Upper lobe of left lung (tissue), 6 donors: ENCODE measurements around the gene PTPRD. TPM values are rescaled to one million over a fixed set of nuclear protein-coding genes. Genes with fewer than 3 reads are reported as not detected.

Experiments
- ATAC-seq, 2 donors: fragments of 200-7000 bp; cut with Tn5 transposase; one replicate each; pipeline ENCODE4 v1.9.1; 2022; ENCODE audit warnings: mild to moderate bottlenecking in 2 of 2, moderate library complexity in 2 of 2; ENCODE audit not compliant: low FRiP score in 2 of 2
- DNase-seq, 2 donors: peaks; one replicate each; pipeline ENCODE4 v3.0.0-alpha.2; 2019 to 2020
- H3K27ac ChIP-seq, 4 donors: fragments of 200-600 bp; sonication (generic); one replicate each; pipeline ENCODE4 v1.5.1; 2016 to 2019
- H3K27me3 ChIP-seq, 4 donors: fragments of 200-600 bp; sonication (generic); one replicate each; pipeline ENCODE4 v1.5.1; 2017 to 2019
- H3K36me3 ChIP-seq, 4 donors: fragments of 200-600 bp; sonication (generic); one replicate each; pipeline ENCODE4 v1.5.1; 2016 to 2019
- H3K4me1 ChIP-seq, 4 donors: fragments of 200-600 bp; sonication (generic); one replicate each; pipeline ENCODE4 v1.5.1; 2018 to 2019
- H3K4me3 ChIP-seq, 4 donors: fragments of 200-600 bp; sonication (generic); one replicate each; pipeline ENCODE4 v1.5.1; 2017 to 2019; ENCODE audit warnings: mild to moderate bottlenecking in 2 of 4, moderate library complexity in 1 of 4
- H3K9me3 ChIP-seq, 4 donors: fragments of 200-600 bp; sonication (generic); one replicate each; pipeline ENCODE4 v1.5.1; 2018 to 2019
- CTCF ChIP-seq, 6 experiments: fragments of 450-650 bp in 4 of 6; fragments of 200-600 bp in 2 of 6; sonication (generic) in 2 of 6; IDR thresholded peaks; one replicate each; pipeline ENCODE4 v1.5.1; 2016 to 2019; ENCODE audit warnings: antibody characterized with exemption in 6 of 6
- EP300 ChIP-seq, 4 donors: sonication (generic); formaldehyde crosslinking; IDR thresholded peaks; one replicate each; pipeline ENCODE4 v1.5.1; 2017; ENCODE audit warnings: antibody characterized with exemption in 4 of 4, control low read depth in 2 of 4
- POLR2A ChIP-seq, 4 donors: fragments of 450-650 bp; IDR thresholded peaks; one replicate each; pipeline ENCODE4 v1.5.1; 2016 to 2017; ENCODE audit warnings: antibody characterized with exemption in 4 of 4, mild to moderate bottlenecking in 2 of 4
- POLR2AphosphoS5 ChIP-seq, 2 donors: sonication (generic); formaldehyde crosslinking; IDR thresholded peaks; one replicate each; pipeline ENCODE4 v1.5.1; 2017; ENCODE audit warnings: antibody characterized with exemption in 2 of 2
- WGBS, 2 donors: methylation state at CpG; one replicate each; pipeline ENCODE4 v1.1.5; 2017 to 2018; 5-methylcytosine and 5-hydroxymethylcytosine counted together
- total RNA-seq, 6 donors: library from RNA; depleted of rRNA in 4 of 6; stranded (reverse); fragments of >200 nt in 4 of 6; gene quantifications; one replicate each; pipeline versions ENCODE4 v1.1.0 to v1.2.1, GENCODE V29; 2016 to 2021
- donor health status: DM: no; HTN: no; CAD: no; lungs with moderate emphysema.
- donor health status: DM: no; HTN: yes; CAD: no; lungs with severe emphysema.

Gene PTPRD
- total RNA-seq, 6 donors from 2014 or later, result 7.4 to 46.1 (median 14.5) TPM

- no peaks in the 10 kb centered on the region for H3K9me3 ChIP-seq
- no peaks in the 10 kb centered on the region for H3K27me3 ChIP-seq
- H3K4me3 ChIP-seq, result no peak overlapping the region
- no peaks in the 10 kb centered on the region for H3K36me3 ChIP-seq
- H3K4me1 ChIP-seq, result peaks cover 0 to 4% (median 0%) of the 10 kb centered on the region in 4 donors
- ATAC-seq (no peak), DNase-seq (no peak)
- TF ChIP-seq POLR2A (IDR thresholded peaks at IDR 0.05), result no peak
- TF ChIP-seq POLR2AphosphoS5 (IDR thresholded peaks at IDR 0.05), result no peak
- TF ChIP-seq CTCF (IDR thresholded peaks at IDR 0.05), result no peak
- TF ChIP-seq EP300 (IDR thresholded peaks at IDR 0.05), result no peak
- H3K27ac ChIP-seq, result no peak overlapping the region
- 96 to 100% methylated on average over 1 of the region's 1 CpG for WGBS, 2 donors
These were observed 1840.5 kb downstream of the PTPRD start for GRCh38 chr9:8772302-8772701.

GRCh38 chr9:8769153-8769552 lies 1843.6 kb downstream of the PTPRD start:
- DNase-seq (no peak), ATAC-seq (no peak)
- no peaks in the 10 kb centered on the region for H3K9me3 ChIP-seq
- H3K27ac ChIP-seq, result no peak overlapping the region
- H3K27me3 ChIP-seq, result no peaks in the 10 kb centered on the region
- H3K4me3 ChIP-seq, result no peak overlapping the region
- WGBS, 2 donors, result 26 to 33% methylated on average over 4 of the region's 4 CpGs
- H3K4me1 ChIP-seq, result peaks cover 0 to 4% (median 0%) of the 10 kb centered on the region in 4 donors
- no peaks in the 10 kb centered on the region for H3K36me3 ChIP-seq
- TF ChIP-seq CTCF (IDR thresholded peaks at IDR 0.05), result no peak
- TF ChIP-seq POLR2A (IDR thresholded peaks at IDR 0.05), result no peak
- no peak for TF ChIP-seq EP300 (IDR thresholded peaks at IDR 0.05)
- TF ChIP-seq POLR2AphosphoS5 (IDR thresholded peaks at IDR 0.05), result no peak

GRCh38 chr9:8766096-8766495 lies 1846.7 kb downstream of the PTPRD start:
- H3K4me3 ChIP-seq, result no peak overlapping the region
- DNase-seq, result no peak
- WGBS, 2 donors, result 67 to 72% methylated on average over 3 of the region's 3 CpGs
- no peaks in the 10 kb centered on the region for H3K27me3 ChIP-seq
- no peak for ATAC-seq
- no peaks in the 10 kb centered on the region for H3K36me3 ChIP-seq
- TF ChIP-seq EP300 (IDR thresholded peaks at IDR 0.05) (no peak), POLR2AphosphoS5 (IDR thresholded peaks at IDR 0.05) (no peak)
- no peaks in the 10 kb centered on the region for H3K9me3 ChIP-seq
- H3K4me1 ChIP-seq, result peaks cover 0 to 4% (median 0%) of the 10 kb centered on the region in 4 donors
- no peak overlapping the region for H3K27ac ChIP-seq

GRCh38 chr9:8764051-8764450 lies 1848.8 kb downstream of the PTPRD start:
- WGBS, 2 donors, result 79 to 84% methylated on average over 1 of the region's 1 CpG
- no peak for DNase-seq
- H3K27me3 ChIP-seq, result no peaks in the 10 kb centered on the region
- TF ChIP-seq POLR2A (IDR thresholded peaks at IDR 0.05), result no peak
- no peak for TF ChIP-seq CTCF (IDR thresholded peaks at IDR 0.05)
- TF ChIP-seq POLR2AphosphoS5 (IDR thresholded peaks at IDR 0.05), result no peak
- TF ChIP-seq EP300 (IDR thresholded peaks at IDR 0.05), result no peak
- H3K36me3 ChIP-seq, result no peaks in the 10 kb centered on the region
- H3K27ac ChIP-seq, result no peak overlapping the region
- H3K9me3 ChIP-seq, result no peaks in the 10 kb centered on the region
- no peak overlapping the region for H3K4me3 ChIP-seq
- ATAC-seq, result no peak
- peaks cover 0 to under 1% (median 0%) of the 10 kb centered on the region in 4 donors for H3K4me1 ChIP-seq

GRCh38 chr9:8762479-8763085 lies 1850.2 kb downstream of the PTPRD start:
- no peaks in the 10 kb centered on the region for H3K27me3 ChIP-seq
- no peak for TF ChIP-seq POLR2A (IDR thresholded peaks at IDR 0.05)
- TF ChIP-seq EP300 (IDR thresholded peaks at IDR 0.05), result no peak
- TF ChIP-seq POLR2AphosphoS5 (IDR thresholded peaks at IDR 0.05), result no peak
- no peak for TF ChIP-seq CTCF (IDR thresholded peaks at IDR 0.05)
- H3K4me3 ChIP-seq, result no peak overlapping the region
- DNase-seq (no peak), ATAC-seq (no peak)
- no peak overlapping the region for H3K27ac ChIP-seq
- H3K9me3 ChIP-seq, result peaks cover 0 to 3% (median 0%) of the 10 kb centered on the region in 4 donors
- H3K4me1 ChIP-seq, result no peaks in the 10 kb centered on the region
- H3K36me3 ChIP-seq, result no peaks in the 10 kb centered on the region
- WGBS, 2 donors, result 69 to 88% methylated on average over 6 of the region's 6 CpGs
